HG03520 (cell line): Measurements from ENCODE around the gene LHPP.
A peak's percentile ranks its signal among the peaks of the same experiment; 100 is the strongest.
"Not testable (repeated sequence)": the region's sequence is repeated elsewhere in the genome, so short reads cannot be mapped to it uniquely, and the experiment has no call there.

Experiments used
- ATAC-seq: cut with Tn5 transposase; IDR thresholded peaks from one replicate; pipeline ENCODE4 v1.9.1; 2021; ENCODE audit warnings: mild to moderate bottlenecking, moderate library complexity; ENCODE audit not compliant: unreplicated experiment

LHPP gene, protein sequence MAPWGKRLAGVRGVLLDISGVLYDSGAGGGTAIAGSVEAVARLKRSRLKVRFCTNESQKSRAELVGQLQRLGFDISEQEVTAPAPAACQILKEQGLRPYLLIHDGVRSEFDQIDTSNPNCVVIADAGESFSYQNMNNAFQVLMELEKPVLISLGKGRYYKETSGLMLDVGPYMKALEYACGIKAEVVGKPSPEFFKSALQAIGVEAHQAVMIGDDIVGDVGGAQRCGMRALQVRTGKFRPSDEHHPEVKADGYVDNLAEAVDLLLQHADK

DNA sequence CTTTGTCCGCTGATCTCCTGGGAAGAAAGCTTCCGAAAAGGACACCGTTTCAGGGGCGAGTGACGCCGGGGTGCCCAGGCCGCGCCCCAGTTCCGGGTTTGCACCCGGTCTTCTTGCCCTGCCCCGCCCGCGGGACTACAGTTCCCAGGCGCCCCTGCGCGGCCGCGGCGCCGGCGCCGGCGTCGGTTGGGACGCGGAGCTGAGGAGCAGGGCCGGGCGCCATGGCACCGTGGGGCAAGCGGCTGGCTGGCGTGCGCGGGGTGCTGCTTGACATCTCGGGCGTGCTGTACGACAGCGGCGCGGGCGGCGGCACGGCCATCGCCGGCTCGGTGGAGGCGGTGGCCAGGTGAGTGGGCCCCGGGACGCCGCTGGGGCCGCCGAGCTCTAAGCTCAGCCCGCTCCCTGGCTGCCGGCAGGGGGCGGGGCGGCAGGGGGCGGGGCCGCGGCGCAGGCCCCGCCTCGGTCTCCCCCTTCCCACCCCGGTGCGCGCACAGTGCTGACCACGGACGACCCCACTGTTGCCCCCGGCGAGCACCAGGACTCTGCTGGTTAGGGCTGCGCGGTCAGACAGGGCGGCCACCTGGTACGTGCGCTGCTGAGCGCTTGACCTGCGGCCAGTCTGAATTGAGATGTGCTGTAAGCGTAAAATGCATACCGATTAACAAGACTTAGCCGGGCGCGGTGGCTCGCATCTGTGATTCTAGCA lies at the start of gene LHPP:
LHPP (plus strand) TSS at position 182 of the 706 bp plus-strand sequence; CDS start at position 222, 40 bp downstream.
- peak; percentile 90 for ATAC-seq

DNA sequence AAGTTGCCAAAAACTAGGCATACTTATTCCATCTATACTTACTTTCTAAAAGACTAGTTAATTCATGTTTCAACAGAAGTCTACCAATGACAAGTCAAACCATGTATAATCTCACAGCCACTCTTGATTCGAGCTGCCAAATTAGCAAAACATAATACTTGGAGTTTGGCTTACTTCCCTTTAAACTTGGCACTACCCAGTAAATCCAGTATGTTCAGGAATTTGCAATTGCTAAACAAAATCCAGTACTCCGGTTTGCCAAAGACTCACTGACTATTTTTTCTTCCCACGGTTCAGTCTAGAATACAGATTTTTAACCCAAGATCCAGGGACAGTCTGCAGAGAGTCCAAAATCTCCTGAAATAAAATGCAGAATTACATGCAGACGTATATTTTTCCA lies 47.5 kb upstream of the LHPP start:
- no peak for ATAC-seq

DNA sequence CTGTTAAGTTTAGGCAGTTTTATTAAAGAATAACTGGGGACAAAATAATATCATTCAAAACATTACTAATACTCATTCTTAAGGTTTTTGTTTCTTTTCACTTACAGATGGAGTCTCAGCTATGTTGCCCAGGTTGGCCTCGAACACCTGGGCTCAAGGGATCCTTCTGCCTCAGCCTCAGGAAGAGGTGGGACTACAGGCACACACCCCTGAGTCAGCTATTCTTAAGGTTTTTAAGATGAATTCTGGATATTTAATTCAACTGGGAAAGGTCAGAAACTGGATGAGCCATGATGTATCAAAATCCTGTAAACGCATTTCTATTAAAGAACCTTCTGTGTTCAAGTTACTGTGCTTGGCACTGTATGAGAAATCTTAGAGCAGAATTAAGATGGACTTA lies 46.4 kb upstream of the LHPP start:
- ATAC-seq = no peak

DNA sequence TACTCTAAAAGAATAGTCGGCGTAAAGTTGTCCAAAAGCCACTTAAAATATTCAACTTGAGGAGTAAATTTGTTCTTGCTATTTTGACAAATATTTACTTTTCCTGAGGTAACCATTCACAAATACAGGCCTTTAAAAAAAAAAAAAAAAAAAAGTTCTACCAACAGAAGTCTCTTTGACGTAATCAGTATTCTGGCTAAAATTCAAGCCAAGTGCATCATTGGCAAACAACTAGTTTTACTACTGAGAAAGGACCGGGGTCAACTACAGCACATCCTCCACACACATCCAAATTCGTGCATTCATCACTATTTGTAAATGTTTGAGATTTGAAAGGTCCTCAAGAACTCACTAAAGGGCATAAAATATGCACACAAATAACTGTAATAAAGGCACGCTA lies 44.9 kb upstream of the LHPP start:
- ATAC-seq = no peak

DNA sequence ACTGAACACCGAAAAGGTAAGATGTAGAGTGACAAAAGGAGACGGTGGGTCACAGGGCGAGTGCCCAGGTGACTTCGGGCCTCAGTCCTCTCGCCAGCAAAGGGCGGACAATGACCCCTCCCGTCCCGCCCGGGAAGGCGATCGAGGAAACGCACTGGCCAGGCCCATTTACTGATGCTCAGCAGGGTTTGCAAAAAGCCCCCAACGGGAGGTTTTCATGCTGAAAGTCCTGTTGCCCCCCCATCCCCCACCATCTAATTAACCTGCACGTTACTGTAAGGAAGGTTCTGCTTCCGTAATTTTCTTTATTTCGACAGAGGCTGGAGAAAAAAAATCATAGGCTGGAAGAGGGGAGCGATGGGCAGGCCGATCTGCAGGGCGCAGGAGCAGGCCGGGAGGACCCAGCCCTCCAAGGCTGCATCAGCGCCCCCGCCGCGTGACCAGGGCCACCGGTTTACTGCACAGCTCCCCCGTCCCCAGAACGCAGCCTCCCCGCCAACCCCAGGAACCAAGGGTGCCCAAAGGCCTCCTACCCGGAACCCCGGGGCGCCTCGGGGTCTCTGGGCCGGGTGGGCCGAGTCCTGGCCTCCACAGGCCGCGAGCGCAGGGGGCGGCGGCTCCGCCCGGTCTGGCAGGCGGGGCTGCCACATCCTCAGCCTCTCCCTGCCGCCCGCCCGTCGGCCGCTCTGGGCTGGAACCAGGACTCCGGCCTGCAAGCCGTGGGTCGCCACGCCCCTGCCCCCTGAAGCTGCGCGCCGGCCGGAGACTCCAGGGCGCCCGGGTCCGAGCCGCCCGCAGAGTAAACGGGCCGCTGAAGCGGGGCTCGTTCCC lies 43.5 kb upstream of the LHPP start:
- ATAC-seq = peak; percentile 26

DNA sequence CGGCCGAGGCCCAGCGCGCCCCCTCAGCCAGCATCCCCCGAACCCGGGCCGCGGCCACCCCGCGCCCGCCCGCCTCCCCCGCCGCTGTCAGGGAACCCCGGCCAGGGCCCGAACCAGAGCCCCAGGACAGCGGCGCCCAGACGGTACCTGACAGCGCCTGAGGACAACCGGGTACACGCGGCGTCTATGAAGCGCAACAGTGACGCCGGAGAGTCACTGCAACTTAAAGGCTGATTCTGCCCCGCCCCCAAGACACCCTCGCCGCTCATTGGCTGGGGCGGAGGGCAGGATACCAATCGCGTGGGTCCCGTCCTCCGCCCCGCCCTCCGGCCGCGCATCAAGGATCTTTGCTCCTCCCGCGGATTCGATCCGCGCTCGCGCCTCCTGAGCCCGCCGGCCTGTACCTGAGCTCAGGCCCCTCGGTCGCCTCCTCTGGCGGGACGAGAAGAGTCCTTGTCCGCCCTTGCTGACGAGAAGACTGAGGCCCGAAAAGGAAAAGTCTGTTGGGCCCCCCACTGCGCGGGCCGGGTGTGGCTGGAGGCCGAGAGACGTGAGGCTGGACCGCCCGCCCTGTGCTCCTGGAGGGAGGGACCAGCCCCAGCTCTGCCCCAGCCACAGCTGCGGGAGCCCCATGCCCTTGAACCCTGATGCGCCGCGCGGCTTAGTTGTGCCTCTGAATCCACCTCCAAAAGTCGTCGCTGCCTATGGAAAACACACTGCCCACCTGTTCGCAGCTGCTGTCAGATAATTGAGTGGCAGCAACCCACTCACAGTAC lies 42.7 kb upstream of the LHPP start, which contains the start of gene OAT:
OAT (minus strand) TSS at position 198 of the 776 bp plus-strand sequence. CDS start 6,752 bp downstream, outside the sequence.
- ATAC-seq = peak; percentile 96

DNA sequence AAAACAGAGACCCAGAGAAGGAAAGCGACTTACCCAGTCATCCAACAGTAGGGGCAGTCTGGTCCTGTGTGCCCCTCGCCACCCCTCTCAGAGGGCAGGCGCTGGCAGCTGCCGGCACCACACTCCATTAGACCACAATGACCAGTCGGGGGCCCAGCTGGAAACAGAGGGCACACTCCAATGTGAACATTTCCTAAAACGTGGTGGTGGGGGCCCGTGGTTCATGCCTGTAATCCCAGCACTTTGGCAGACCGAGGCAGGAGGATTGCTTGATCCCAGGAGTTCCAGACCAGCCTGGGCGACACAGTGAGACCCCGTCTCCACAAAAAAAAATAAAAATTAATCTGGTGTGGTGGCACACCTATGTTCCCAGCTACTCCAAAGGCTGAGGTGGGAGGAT lies 42.0 kb upstream of the LHPP start:
- no peak for ATAC-seq

DNA sequence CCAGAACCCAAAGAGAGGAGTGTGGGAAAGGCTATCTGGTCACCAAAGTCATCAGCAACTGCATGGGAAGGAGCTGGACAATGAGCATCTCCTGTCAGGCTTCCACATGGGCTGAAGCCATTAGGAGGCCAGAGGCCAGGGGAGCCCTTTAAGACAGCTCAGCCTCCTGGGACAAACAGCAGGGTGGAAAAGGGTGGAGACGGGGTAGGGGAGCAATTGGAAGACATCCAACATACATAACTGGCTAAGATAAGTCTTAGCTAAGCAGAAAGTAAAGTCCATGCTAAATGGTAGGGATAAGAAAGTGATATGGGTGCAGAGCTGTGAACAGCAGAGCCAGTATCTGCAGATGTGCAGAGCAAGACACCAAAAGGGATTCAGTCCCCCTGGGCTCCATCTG lies 41.4 kb upstream of the LHPP start:
- no peak for ATAC-seq

DNA sequence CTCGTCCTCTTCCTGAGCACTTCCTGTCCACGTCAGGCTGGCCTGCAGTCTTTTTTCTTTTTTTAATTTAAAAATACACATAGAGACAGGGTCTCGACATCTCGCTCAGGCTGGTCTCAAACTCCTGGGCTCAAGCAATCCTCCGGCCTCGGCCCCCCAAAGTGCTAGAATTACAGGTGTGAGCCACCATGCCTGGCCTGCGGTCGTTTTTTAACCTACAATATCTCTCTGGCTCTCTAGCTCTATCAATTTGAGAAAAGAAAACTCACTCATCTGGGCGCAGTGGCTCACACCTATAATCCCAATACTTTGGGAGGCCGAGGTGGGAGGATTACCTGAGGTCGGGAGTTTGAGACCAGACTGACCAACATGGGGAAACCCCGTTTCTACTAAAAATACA lies 38.9 kb upstream of the LHPP start:
- no peak for ATAC-seq

DNA sequence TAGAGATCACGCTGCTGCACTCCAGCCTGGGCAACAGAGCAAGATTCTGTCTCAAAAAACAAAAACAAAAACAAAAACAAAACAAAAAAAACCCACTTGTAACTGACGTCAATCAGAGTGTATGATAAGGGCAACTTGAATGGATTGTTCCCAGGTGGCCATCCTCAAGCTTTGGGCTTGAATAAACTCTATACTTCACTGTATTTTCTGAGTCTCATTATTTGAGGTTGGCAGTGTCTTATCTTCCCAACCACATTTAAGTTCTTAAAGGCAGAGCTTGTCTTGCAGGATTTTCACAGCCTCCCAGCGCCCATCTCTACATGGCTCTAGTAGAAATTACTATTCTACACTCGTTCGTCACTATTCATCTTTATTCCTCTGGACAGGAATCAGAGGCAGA lies 37.8 kb upstream of the LHPP start:
- ATAC-seq = no peak

DNA sequence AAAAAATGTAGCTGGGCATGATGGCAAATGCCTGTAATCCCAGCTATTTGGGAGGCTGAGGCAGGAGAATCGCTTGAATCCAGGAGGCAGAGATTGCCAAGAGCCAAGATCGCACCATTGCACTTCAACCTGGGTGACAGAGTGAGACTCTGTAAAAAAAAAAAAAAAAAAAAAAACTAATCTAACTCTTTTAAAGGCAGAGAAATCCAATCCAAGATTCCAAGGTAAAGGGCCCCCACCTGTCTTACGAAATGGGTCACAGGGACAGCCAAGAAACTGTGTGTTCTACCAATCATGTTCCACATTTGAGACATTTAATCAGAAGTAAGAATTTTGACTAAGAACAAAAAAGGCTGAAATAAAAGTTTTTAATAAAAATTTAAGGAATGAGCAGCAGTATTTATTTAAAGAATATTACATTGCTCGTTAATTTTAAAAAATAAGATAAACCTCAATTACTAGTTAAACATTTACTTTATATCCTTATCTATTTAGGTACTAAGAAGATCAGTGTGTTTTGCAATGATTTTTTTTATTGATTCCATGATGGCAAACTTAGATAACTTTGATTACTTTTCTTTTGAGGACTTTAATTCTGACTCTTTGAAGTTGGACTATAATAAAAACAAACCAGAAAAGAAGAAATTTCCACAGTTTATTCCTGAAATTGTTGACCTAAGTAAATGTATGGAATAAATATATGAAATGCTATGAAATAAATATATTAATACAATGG lies 36.2 kb upstream of the LHPP start:
- no peak for ATAC-seq

DNA sequence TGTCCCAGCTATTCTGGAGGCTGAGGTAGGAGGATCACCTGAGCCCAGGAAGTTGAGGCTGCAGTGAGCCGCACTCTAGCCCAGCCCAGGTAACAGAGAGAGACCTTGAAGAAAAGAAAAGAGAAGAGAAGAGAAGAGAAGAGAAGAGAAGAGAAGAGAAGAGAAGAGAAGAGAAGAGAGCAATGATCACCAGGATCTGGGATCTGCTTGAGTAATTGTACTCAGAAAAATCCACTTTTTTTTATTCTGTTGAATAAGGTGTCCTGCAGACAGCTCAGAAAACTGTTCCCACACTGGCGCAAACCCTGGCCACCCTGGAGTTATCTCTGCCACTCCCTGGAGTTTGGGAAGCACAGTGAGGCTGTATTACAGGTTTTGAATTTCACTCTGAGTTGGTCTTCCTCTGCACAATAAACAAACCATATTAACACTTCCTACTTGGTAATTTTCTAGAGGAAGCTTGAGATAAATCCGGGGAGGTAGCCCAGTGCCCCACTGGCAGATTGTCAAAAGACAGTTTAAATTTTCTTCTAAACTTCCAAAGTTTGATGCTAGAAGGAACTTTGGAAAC lies 33.3 kb upstream of the LHPP start:
- ATAC-seq = no peak

DNA sequence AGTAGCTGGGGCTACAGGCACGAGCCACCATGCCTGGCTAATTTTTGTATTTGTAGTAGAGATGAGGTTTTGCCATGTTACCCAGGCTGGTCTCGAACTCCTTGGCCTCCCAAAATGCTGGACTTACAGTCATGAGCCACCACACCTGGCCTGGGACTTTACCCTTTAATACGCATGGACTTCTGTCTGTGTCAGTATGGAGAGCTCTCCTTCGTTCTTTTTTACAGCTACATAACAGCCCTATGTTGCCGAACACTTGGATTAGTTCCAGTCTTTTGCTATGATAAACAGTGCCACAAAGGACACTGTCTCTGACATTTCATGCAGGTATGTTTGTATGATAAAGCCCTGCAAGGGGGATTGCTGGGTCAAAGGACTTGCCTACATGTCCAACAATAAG lies 32.0 kb upstream of the LHPP start:
- no peak for ATAC-seq

DNA sequence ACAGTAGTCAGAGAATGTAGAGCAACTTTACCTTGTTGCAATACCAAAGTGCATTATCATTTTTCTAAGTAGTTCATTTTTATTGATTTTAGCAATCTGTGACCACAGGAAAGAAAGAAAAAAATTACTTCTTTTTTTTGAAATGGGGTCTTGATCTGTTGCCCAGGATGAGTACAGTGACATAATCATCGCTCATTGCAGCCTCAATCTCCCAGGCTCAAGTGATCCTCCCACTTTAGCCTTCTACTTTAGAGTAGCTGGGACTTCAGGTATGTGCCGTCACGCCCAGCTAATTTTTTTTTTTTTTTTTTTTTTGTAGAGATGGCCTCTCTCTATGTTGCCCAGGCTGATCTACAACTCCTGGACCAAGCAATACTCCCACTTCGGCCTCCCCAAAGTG lies 31.5 kb upstream of the LHPP start:
- no peak for ATAC-seq

DNA sequence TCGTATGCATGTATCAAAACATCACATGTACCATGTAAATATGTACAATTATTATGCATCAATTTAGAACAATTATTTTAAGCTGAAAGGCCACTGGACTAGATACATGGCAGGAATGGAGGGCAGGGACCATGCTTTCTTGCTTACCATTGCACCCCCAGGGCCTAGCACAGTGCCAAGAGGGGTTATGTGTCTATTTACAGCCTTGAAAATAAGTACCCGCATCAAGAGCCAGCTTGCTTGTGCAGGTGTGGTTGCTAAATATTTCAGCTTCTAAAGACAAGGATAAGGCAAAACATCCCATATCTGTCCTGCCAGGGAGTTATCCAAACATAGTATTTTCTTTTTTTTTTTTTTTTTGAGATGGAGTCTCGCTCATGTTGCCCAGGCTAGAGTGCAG lies 28.2 kb upstream of the LHPP start:
- ATAC-seq = no peak

DNA sequence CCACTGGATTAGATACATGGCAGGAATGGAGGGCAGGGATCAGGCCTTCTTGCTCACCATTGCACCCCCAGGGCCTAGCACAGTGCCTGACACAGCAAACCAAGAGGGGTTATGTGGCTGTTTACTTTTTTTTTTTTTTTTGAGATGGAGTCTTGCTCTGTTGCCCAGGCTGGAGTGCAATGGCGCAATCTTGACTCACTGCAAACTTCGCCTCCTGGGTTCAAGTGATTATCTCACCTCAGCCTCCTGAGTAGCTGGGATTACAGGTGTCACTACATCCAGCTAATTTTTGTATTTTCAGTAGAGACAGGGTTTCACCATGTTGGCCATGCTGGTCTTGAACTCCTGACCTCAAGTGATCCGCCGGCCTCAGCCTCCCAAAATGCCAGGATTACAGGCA lies 25.9 kb upstream of the LHPP start:
- not testable (repeated sequence) for ATAC-seq

DNA sequence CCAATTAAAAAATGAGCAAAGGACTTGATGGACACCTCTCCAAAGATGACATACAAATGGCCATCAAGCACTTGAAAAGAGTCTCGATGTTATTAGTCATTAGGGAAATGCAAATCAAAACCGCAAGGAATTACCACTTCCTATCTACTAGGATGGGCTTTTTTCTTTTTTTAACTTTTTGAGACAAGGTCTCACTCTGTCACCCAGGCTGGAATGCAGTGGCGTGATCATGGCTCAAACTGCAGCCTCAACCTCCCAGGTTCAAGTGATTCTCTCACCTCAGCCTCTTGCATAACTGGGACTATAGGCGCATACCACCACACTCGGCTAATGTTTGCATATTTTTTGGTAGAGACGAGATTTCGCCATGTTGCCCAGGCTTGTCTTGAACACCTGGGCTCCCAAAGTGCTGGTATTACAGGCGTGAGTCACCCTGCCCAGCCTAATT lies 25.4 kb upstream of the LHPP start:
- peak; percentile 65 for ATAC-seq

DNA sequence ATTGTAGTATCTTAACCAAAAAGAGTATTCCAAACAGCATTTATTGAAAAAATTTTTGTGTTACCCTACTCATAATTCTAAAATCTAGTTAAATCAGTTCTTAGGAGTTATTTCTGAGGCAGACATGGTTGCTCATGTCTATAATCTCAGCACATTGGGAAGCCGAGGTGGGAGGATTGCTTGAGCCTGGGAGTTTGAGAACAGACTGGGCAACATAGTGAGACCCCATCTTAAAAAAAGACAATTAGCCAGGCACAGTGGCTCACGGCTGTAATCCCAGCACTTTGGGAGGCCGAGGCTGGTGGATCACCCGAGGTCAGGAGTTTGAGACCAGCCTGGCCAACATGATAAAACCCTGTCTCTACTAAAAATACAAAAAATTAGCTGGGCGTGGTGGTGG lies 19.9 kb upstream of the LHPP start:
- ATAC-seq = not testable (repeated sequence)

DNA sequence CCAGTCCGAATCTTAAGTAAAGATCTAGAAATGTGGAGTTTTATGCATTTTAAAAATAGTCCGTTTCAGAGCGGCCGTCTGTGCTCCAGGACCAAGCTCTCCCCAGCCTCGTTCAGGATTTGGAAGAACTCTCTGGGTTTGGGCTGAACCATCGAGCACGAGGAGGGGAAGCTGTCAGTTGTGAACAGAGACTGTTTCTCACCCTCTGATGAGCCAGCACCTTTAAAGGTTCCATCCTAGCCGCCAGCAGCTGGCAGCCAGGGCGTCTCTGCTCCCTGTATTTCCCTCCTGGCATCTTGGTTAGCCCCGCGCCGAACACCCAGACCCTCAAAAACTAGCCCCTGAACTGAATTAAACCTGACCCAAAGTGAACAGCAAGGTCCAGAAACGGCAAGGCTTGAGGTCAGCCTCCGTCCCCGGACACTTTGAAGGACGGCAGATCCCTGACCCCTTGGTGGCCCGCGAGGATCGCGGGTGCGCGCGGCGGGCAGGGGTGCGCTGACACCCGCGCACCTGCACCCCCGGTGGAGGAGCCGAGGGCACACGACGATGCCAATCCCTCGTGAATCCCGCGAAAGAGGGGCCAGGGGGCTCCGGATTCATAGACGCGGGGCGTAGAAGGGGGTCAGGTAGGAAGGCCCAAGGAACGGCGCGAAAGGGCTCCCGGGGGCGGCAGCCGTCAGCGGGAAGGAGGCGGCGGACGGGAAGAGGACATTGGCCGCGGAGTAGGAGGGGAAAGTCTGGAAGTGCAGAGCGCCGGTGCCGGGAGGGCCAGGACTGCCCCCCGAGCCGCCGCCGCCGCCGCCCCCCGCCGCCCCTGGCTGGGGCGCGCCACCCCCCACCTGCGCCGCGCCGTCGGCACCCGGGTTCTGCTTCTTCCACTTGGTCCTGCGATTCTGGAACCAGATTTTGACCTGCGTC lies 14.5 kb upstream of the LHPP start:
- ATAC-seq = no peak
